ENCODE data around the gene TCAIM. TPM values are rescaled to one million over a fixed set of nuclear protein-coding genes. Genes with fewer than 3 reads are reported as not detected.

Gene TCAIM
- total and polyA plus RNA-seq, 9 of the 15 experiments (the other 6 are each of a cell fraction or from before 2014, with no cell fraction given): 19.7 to 53.3 (median 36.9) TPM

- TF ChIP-seq ID3 (CRISPR knock-in tag; IDR thresholded peaks at IDR 0.05) (no peak), ID3 (tag; IDR thresholded peaks at IDR 0.05) (peak; percentile 87; the same call in 1 of the 2 replicates), DPF2 (IDR thresholded peaks at IDR 0.05) (peak; percentile 99), THAP12 (CRISPR knock-in tag; IDR thresholded peaks at IDR 0.05) (no peak), BMI1 (IDR thresholded peaks at IDR 0.05; ENCODE audit: low read length) (no peak), ZNF224 (CRISPR knock-in tag; IDR thresholded peaks at IDR 0.05) (peak; percentile 64; the same call in 1 of the 2 replicates), ARID3B (CRISPR knock-in tag; IDR thresholded peaks at IDR 0.05; ENCODE audit: borderline replicate concordance) (0 out of 2 replicates have a peak, but pooled peaks have one; percentile 24), ZNF644 (tag; IDR thresholded peaks at IDR 0.05; ENCODE audit: low read depth) (peak; percentile 76; the same call in 1 of the 2 replicates), ZNF24 (IDR thresholded peaks at IDR 0.05) (peak; percentile 76), BCLAF1 (IDR thresholded peaks at IDR 0.05; ENCODE audit: borderline replicate concordance in 1 of 2, control insufficient read depth in 1 of 2, low read depth in 2 of 2, low read length in 1 of 2) (0 out of 4 replicates have a peak, but pooled peaks of 1 of the 2 experiments have one; percentile 12), KHSRP (IDR thresholded peaks at IDR 0.05) (peak; percentile 80; the same call in 1 of the 2 replicates), JUND (IDR thresholded peaks at IDR 0.05; ENCODE audit: borderline replicate concordance, low read depth, low read length) (peak; percentile 91), JUND (tag; IDR thresholded peaks at IDR 0.05; ENCODE audit: borderline replicate concordance, low read depth, low read length) (peak; percentile 87; the same call in 2 of the 3 replicates), STAG1 (CRISPR knock-in tag; IDR thresholded peaks at IDR 0.05; ENCODE audit: borderline replicate concordance) (no peak), MAZ (CRISPR knock-in tag; conservative IDR thresholded peaks at IDR 0.05 in 1 of 2, IDR thresholded peaks at IDR 0.05 in 1 of 2) (peak; percentile 78 to 80; a peak in 3 of 4 replicates), SOX6 (IDR thresholded peaks at IDR 0.05) (peak; percentile 97), GTF2F1 (IDR thresholded peaks at IDR 0.05; ENCODE audit: low read depth, low read length) (peak; percentile 91)
Measured at GRCh38 chr3:44439499-44440295, 101.1 kb downstream of the TCAIM start (continued).

All from K562 (cell line).